ENCODE results near the gene DPP4. TPM values are rescaled to one million over a fixed set of nuclear protein-coding genes. Genes with fewer than 3 reads are reported as not detected.

DPP4 gene
- total and polyA plus RNA-seq, 2 of the 13 experiments (the other 11 are each of a cell fraction or from before 2014, with no cell fraction given): 39.4 to 109 TPM

DNA sequence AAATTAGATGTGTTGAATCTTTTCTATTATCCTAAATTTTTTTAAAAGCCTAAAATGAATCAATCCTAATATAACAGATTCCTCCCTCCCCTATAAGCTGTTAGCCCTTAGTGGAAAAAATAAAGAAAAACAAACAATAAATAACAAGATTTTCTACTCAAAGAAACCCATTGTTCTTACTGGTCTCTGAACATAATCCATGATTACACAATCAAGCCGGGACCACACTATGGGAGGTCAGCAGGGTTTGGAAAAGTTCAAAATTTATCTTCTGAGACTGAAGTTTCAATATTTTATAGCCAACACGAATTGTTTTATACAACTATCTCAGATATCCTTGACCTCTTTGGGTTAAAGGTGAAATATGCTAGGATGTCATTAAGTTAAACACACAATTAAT is 57.9 kb downstream of the DPP4 start (continued):
- TF ChIP-seq, protein P1, sequence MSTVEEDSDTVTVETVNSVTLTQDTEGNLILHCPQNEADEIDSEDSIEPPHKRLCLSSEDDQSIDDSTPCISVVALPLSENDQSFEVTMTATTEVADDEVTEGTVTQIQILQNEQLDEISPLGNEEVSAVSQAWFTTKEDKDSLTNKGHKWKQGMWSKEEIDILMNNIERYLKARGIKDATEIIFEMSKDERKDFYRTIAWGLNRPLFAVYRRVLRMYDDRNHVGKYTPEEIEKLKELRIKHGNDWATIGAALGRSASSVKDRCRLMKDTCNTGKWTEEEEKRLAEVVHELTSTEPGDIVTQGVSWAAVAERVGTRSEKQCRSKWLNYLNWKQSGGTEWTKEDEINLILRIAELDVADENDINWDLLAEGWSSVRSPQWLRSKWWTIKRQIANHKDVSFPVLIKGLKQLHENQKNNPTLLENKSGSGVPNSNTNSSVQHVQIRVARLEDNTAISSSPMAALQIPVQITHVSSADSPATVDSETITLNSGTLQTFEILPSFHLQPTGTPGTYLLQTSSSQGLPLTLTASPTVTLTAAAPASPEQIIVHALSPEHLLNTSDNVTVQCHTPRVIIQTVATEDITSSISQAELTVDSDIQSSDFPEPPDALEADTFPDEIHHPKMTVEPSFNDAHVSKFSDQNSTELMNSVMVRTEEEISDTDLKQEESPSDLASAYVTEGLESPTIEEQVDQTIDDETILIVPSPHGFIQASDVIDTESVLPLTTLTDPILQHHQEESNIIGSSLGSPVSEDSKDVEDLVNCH (CRISPR knock-in tag; IDR thresholded peaks at IDR 0.05): no peak
- peak; percentile 47; the same call in 1 of the 2 replicates for TF ChIP-seq EHMT2 (IDR thresholded peaks at IDR 0.05; ENCODE audit: borderline replicate concordance, low read depth, low read length)
- no peak for TF ChIP-seq TMF1 (CRISPR knock-in tag; IDR thresholded peaks at IDR 0.05; ENCODE audit: low read depth)
- TF ChIP-seq ZSCAN9 (CRISPR knock-in tag; IDR thresholded peaks at IDR 0.05; ENCODE audit: borderline replicate concordance): 0 out of 2 replicates have a peak, but pooled peaks have one; percentile 35
- TF ChIP-seq PPARG (CRISPR knock-in tag; conservative IDR thresholded peaks at IDR 0.05): 0 out of 2 replicates have a peak, but pooled peaks have one; percentile 21
- TF ChIP-seq PITX1 (CRISPR knock-in tag; IDR thresholded peaks at IDR 0.05): 0 out of 2 replicates have a peak, but pooled peaks have one; percentile 13
- no peak for TF ChIP-seq SETDB1 (CRISPR knock-in tag; IDR thresholded peaks at IDR 0.05; ENCODE audit: borderline replicate concordance)
- TF ChIP-seq CBX1 (IDR thresholded peaks at IDR 0.05; ENCODE audit: low read depth): no peak
- TF ChIP-seq, protein P2, sequence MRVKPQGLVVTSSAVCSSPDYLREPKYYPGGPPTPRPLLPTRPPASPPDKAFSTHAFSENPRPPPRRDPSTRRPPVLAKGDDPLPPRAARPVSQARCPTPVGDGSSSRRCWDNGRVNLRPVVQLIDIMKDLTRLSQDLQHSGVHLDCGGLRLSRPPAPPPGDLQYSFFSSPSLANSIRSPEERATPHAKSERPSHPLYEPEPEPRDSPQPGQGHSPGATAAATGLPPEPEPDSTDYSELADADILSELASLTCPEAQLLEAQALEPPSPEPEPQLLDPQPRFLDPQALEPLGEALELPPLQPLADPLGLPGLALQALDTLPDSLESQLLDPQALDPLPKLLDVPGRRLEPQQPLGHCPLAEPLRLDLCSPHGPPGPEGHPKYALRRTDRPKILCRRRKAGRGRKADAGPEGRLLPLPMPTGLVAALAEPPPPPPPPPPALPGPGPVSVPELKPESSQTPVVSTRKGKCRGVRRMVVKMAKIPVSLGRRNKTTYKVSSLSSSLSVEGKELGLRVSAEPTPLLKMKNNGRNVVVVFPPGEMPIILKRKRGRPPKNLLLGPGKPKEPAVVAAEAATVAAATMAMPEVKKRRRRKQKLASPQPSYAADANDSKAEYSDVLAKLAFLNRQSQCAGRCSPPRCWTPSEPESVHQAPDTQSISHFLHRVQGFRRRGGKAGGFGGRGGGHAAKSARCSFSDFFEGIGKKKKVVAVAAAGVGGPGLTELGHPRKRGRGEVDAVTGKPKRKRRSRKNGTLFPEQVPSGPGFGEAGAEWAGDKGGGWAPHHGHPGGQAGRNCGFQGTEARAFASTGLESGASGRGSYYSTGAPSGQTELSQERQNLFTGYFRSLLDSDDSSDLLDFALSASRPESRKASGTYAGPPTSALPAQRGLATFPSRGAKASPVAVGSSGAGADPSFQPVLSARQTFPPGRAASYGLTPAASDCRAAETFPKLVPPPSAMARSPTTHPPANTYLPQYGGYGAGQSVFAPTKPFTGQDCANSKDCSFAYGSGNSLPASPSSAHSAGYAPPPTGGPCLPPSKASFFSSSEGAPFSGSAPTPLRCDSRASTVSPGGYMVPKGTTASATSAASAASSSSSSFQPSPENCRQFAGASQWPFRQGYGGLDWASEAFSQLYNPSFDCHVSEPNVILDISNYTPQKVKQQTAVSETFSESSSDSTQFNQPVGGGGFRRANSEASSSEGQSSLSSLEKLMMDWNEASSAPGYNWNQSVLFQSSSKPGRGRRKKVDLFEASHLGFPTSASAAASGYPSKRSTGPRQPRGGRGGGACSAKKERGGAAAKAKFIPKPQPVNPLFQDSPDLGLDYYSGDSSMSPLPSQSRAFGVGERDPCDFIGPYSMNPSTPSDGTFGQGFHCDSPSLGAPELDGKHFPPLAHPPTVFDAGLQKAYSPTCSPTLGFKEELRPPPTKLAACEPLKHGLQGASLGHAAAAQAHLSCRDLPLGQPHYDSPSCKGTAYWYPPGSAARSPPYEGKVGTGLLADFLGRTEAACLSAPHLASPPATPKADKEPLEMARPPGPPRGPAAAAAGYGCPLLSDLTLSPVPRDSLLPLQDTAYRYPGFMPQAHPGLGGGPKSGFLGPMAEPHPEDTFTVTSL (CRISPR knock-in tag; IDR thresholded peaks at IDR 0.05; ENCODE audit: borderline replicate concordance): peak; percentile 63; the same call in 1 of the 2 replicates
- peak; percentile 90; the same call in 1 of the 2 replicates for TF ChIP-seq SOX5 (CRISPR knock-in tag; IDR thresholded peaks at IDR 0.05; ENCODE audit: borderline replicate concordance)
- TF ChIP-seq SOX6 (IDR thresholded peaks at IDR 0.05): no peak
- peak; percentile 83 for TF ChIP-seq SOX6 (CRISPR knock-in tag; IDR thresholded peaks at IDR 0.05)
- peak; percentile 20; the same call in 1 of the 2 replicates for TF ChIP-seq NR2F6 (IDR thresholded peaks at IDR 0.05)
- peak; percentile 66 for TF ChIP-seq NR2F6 (CRISPR knock-in tag; IDR thresholded peaks at IDR 0.05)
- TF ChIP-seq PHF8 (CRISPR knock-in tag; IDR thresholded peaks at IDR 0.05): no peak
- peak; percentile 62; the same call in 1 of the 2 replicates for TF ChIP-seq NCOR1 (IDR thresholded peaks at IDR 0.05; ENCODE audit: borderline replicate concordance, low read length)
- TF ChIP-seq ISL2 (CRISPR knock-in tag; IDR thresholded peaks at IDR 0.05): peak; percentile 42; the same call in 1 of the 2 replicates
- TF ChIP-seq RCOR2 (CRISPR knock-in tag; IDR thresholded peaks at IDR 0.05): 0 out of 2 replicates have a peak, but pooled peaks have one; percentile 46
- TF ChIP-seq ATAD3A (CRISPR knock-in tag; IDR thresholded peaks at IDR 0.05): no peak
- TF ChIP-seq FOXA3 (CRISPR knock-in tag; IDR thresholded peaks at IDR 0.05): 0 out of 2 replicates have a peak, but pooled peaks have one; percentile 44
- TF ChIP-seq ATF1 (CRISPR knock-in tag; IDR thresholded peaks at IDR 0.05): peak; percentile 36; the same call in 1 of the 2 replicates
- TF ChIP-seq EP300 (IDR thresholded peaks at IDR 0.05; ENCODE audit: low read depth in 2 of 2, low read length in 2 of 2): peak in 1 of 2 experiments; percentile 76; a peak in 2 of 4 replicates
- TF ChIP-seq EP300 (CRISPR knock-in tag; IDR thresholded peaks at IDR 0.05; ENCODE audit: borderline replicate concordance): no peak
- TF ChIP-seq, protein P3, sequence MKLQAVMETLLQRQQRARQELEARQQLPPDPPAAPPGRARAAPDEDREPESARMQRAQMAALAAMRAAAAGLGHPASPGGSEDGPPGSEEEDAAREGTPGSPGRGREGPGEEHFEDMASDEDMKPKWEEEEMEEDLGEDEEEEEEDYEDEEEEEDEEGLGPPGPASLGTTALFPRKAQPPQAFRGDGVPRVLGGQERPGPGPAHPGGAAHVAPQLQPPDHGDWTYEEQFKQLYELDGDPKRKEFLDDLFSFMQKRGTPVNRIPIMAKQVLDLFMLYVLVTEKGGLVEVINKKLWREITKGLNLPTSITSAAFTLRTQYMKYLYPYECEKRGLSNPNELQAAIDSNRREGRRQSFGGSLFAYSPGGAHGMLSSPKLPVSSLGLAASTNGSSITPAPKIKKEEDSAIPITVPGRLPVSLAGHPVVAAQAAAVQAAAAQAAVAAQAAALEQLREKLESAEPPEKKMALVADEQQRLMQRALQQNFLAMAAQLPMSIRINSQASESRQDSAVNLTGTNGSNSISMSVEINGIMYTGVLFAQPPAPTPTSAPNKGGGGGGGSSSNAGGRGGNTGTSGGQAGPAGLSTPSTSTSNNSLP (IDR thresholded peaks at IDR 0.05; ENCODE audit: low read depth, low read length): peak; percentile 35; the same call in 1 of the 2 replicates
